NCI-H128 (cell line): ENCODE measurements around the gene DLD.
"Not testable (repeated sequence)": the region's sequence is repeated elsewhere in the genome, so short reads cannot be mapped to it uniquely, and the experiment has no call there.

ENCODE experiments used
- DNase-seq: peaks from one replicate; lab custom pipeline; 2025; ENCODE audit not compliant: unreplicated experiment; lab: John Stamatoyannopoulos, UW

The DLD gene, protein sequence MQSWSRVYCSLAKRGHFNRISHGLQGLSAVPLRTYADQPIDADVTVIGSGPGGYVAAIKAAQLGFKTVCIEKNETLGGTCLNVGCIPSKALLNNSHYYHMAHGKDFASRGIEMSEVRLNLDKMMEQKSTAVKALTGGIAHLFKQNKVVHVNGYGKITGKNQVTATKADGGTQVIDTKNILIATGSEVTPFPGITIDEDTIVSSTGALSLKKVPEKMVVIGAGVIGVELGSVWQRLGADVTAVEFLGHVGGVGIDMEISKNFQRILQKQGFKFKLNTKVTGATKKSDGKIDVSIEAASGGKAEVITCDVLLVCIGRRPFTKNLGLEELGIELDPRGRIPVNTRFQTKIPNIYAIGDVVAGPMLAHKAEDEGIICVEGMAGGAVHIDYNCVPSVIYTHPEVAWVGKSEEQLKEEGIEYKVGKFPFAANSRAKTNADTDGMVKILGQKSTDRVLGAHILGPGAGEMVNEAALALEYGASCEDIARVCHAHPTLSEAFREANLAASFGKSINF

DNA sequence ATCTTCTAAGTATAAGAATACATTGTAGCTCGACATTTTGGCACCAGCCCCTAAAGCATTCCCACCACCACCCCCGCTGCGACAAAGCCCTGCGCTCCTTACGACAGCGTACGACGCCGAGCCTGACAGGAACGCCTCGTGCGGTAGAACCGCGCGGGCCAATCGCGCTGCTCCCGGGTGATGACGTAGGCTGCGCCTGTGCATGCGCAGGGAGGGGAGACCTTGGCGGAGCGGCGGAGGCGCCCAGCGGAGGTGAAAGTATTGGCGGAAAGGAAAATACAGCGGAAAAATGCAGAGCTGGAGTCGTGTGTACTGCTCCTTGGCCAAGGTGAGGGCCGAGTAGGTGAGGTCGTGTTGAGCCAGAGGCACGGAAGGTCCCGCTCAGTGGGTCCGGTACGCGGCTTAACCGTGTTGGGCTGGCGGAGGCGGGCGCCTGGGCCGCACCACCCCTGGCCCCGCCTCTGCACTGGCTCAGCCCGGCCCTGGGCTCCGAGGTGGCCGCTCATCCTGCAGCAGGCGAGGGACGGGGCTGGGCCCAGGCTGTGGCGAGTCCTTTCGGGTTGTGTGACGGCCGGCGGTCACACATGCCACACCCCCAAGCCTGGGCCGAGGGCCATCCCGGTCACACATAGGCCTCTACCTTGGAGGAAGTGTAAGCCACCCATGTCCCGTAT lies at the start of gene DLD:
DLD (plus strand) TSS at position 222 of the 674 bp plus-strand sequence; CDS start at position 290, 68 bp downstream.
- peak; percentile 69 for DNase-seq

DNA sequence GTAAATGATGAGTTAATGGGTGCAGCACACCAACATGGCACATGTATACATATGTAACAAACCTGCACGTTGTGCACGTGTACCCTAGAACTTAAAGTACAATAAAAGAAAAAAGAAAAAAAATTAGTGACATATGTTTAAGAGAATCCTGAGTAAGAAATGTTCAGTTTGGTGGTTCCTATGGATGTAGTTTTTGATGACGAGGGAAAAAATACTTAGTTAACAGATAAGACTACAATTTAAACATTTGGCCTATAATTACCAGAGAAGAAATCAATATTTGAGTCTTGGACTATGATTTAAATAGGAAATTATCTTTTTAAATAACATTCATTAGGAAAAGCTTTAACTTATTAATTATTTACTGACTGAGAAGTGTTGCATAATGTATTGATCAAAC lies 48.8 kb upstream of the DLD start:
- no peak for DNase-seq

DNA sequence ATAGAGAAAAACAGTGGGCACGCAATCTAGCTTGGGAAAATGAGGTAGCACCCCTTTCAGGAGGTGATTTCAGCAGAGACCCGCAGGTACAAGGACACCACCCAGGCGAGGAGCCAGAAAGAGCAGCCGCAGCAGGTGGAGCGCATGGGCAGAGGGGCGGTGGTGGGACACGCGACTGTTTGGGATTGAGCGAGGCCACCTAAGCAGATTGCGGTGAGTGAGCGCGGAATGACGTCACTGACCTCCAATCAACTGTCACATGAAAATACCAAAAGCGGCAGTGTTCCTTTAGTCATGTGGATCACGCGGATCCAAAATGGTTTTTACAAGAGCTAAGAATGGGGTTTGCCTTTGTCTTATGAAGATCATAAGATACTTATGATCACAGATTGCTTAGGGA lies 47.8 kb upstream of the DLD start:
- no peak for DNase-seq

DNA sequence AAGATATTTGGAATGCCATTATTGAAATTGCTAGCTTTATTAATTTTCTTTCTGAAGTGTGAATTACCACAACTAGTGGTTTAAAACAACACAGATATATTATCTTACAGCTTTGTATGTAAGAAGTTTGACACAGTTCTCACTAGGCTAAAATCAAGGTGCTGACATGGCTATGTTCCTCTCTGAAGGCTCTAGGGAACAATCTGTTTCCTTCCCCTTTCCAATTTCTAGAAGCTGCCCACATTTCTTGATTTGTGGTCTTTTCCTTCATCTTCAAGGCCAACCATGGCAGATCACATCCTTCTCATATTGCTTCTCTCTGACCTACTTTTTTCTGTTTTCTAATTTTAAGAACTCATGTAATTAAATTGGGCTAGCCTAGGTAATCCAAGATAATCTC lies 44.7 kb upstream of the DLD start:
- DNase-seq, result no peak

DNA sequence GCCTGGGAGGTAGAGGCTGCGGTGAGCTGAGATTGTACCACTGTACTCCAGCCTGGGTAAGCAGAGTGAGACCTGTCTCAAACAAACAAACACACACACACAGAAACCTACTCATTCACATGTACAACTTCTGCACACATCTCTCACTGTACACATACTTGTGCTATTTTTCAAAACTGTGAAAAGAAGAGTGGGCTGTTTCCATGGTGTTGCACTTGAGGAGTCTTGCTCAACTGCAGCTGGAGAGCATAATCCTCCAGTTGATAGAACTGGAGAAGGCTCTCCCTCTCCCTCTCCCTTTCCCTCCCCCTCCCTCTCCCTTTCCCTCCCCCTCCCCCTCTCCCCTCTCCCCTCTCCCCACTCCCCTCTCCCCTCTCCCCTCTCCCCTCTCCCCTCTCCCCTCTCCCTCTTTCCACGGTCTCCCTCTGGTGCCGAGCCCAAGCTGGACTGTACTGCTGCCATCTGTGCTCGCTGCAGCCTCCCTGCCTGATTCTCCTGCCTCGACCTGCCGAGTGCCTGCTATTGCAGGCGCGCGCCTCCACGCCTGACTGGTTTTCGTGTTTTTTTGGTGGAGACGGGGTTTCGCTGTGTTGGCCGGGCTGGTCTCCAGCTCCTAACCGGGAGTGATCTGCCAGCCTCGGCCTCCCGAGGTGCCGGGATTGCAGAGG lies 43.7 kb upstream of the DLD start:
- DNase-seq, result no peak

DNA sequence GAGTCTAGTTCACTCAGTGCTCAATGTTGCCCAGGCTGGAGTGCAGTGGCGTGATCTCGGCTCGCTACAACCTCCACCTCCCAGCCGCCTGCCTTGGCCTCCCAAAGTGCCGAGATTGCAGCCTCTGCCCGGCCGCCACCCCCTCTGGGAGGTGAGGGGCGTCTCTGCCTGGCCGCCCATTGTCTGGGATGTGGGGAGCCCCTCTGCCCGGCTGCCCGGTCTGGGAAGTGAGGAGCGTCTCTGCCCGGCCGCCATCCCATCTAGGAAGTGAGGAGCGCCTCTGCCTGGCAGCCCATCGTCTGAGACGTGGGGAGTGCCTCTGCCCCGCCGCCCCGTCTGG lies 43.2 kb upstream of the DLD start:
- not testable (repeated sequence) for DNase-seq

DNA sequence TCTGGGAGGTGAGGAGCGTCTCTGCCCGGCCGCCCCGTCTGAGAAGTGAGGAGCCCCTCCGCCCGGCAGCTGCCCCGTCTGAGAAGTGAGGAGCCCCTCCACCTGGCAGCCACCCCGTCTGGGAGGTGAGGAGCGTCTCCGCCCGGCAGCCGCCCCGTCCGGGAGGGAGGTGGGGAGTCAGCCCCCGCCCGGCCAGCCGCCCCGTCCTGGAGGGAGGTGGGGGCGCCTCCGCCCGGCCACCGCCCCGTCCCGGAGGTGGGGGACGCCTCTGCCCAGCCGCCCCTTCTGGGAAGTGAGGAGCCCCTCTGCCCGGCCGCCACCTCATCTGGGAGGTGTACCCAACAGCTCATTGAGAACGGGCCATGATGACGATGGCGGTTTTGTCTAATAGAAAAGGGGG lies 42.8 kb upstream of the DLD start:
- DNase-seq, result not testable (repeated sequence)

DNA sequence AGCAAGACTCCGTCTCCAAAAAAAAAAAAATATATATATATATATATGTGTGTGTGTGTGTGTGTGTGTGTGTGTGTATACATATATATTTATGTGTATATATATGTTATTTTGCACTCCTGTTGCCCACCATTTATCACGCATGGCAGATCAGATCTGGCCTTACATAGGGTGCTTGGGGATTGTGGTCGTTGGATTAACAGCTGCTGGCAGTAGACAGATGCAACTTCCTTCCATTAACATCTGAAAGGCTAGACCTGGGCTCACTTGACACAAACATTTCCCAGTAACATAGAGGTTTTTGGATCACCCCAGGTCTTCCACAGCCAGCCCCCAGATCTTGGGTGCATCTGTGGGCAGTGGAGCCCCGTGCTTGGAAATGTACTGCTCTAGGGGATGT lies 40.8 kb upstream of the DLD start:
- no peak for DNase-seq

DNA sequence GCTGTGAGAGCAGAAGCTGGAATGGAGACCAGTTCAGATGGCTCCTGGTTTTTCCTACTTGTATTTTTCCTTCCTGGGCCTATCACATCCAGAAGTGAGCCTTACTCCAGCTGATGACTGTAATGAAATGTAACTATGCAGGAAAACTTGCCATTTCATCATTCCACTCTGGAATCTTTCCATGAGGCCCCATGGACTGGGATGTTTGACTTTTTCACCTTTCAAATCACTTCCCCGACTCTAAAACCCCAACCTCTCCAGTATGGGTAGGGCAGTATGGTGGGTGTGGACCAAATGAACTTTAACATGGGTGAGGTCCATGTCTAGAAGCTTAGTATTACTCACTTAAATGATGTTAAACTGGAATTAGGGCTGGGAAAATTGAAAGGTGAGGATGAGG lies 40.3 kb upstream of the DLD start:
- no peak for DNase-seq

DNA sequence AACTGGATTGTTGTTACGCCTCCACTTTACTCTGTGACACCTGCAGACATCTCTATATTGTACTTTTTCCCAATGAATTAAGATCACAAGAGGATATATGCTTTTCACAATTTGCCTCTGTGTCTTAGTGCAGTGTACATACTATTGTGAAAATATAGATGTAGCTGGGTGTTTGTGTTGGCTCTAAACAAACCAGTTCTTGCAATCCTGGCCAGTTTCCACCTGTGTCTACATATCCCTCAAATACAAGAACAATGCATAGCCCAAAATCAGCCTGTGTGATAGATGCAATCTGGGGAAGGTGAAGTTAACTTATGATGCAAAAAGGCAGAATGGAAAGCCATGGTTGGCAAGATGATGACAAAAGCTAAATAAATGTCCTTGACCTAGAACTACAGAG lies 36.5 kb upstream of the DLD start:
- no peak for DNase-seq

DNA sequence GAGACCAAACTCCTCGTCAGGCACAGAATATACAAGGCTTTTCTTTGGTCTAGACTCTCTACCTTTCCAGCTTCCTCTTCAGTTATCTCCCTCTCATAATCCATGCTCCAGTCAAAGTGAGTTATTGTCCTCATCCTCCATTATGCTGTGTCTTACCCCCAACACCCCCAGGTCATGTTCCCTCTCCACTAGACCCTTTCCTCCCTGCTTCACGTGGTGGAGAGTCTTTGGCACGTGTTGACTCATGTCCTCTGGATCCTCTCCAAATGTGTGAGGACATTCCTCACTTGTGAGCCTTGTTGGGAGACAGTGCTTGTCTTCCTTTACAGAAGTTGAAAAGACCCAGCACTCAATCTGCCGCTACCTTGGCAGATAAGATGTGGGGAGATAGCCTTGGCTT lies 36.0 kb upstream of the DLD start:
- no peak for DNase-seq

DNA sequence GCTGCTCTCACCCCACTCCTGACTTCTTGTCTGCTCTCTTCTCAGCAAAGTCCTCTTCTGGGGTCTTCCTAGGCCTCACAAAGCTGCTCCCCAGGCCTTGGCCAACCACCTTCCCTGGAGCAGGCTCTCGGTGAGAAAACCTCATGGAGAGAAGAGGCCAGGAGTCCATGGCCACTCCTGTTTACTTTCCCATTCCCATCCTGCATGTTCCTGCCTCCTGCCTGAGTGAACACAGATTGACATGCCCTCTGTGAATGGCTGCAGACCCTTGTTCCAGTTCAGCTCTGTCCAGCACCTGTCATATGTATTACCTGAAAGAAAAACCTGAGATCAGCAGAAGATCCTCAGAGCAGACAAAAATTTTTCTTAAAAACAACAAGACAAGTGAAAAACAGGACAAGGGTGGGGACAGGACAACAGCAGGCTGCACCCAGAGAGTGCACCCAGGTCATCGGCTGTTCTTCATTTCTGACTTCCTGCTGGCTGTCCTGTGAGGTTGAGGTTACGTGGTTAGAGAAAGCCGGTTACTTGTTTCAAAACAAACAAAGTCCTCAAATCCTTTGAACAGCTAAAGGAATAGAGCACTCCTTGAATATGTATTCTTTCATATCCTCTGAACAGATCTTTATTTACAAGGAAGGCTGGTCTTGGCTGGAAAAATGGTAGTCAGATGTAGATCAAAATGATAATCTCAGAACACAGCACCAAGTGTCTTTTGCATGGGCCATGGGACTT lies 34.0 kb upstream of the DLD start:
- no peak for DNase-seq

DNA sequence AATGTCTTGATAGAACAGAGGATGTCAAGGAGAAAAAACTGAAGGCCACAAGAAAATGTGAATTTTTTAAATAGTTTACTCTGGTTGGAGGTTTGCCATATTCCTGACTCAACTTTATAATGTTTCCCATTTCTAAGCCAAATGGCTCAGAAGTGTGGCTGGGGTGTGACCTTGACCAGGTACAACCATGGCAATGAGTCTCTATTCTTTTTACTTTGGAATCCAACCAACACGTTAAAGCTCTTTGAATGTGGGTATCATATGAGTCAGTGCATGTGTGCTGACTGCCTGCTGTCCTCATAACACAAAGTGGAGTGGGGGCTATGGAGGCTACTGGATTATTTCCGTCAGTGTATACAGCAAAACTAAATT lies 33.5 kb upstream of the DLD start:
- DNase-seq, result no peak

DNA sequence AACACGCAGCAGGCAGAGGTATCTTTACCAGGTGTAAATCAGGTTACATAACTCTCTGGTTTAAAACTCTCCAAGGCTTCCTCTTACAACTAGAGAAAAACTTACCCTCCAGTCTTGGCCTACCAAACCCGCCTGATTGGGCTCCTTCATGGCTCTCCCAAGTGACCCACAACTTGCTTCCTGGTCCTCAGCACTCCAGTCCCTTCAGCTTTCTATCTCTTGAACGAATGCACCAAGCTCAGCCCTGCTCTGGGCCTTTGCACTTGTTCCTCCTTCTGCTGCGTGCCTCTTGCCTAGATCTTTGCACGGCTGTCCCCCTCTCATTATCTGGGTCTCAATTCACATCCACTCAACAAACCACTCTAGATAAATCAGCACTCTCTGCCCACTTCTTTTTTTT lies 32.7 kb upstream of the DLD start:
- no peak for DNase-seq

DNA sequence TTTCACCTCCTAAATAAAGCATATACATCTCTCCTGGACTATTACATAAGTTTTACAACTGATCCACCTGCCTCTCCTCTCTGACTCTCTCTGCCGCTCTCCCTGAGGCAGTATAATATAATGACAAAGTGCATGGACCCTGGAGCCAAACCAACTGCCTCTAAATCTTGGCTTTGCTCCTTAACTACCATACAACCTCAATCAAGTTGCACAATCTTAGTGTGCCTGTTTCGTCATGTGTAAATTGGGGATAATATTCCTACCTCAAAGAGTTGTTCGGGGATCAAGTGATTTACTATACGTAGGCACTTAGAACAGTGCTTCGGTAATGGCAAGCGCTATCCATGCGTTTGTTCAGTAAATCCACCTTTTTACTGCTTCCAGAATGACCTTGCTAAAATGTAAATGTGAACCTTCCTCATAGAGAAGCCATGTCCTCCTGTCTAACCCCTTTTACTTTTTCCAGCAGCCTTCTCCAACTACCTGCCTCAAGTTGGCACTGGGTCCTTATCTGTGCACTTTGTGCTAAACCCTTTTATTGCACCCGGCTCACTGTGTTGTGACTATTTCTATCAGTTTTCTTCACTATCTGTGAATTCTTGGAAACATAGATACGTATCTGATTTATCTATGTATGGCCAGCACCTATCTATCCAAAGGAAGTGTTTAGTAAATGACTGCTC lies 30.6 kb upstream of the DLD start:
- no peak for DNase-seq

DNA sequence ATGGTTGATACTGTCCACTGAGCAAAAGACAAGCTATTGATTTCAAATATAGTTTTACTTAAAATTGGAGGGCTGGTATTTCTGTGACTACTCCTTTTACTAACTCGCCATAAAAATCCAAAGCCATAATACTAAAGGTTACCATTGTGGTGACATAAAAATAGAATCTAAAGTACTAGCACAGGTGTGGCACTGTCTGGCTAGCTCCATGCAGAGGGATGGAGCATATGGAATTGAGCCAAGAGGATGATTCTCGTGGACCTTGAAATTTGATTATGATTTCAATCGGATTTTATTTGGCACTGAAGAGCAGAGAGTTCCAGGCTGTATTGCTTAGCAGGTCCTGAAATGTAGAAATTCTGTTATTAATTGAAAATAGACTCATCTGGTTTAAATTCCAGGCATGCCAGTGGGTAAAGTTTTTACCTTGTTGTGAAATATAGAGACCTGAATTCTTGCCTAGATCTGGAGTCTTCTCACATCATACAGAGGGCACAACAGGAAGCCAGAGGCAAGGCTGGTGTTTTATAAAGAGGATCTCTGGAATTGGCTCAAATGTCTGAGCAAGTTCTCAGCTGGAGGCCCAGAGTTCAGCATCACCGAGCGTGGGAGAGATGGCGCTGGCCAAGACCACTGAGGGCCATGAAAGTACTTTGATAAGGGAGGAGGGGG lies 29.9 kb upstream of the DLD start:
- no peak for DNase-seq

DNA sequence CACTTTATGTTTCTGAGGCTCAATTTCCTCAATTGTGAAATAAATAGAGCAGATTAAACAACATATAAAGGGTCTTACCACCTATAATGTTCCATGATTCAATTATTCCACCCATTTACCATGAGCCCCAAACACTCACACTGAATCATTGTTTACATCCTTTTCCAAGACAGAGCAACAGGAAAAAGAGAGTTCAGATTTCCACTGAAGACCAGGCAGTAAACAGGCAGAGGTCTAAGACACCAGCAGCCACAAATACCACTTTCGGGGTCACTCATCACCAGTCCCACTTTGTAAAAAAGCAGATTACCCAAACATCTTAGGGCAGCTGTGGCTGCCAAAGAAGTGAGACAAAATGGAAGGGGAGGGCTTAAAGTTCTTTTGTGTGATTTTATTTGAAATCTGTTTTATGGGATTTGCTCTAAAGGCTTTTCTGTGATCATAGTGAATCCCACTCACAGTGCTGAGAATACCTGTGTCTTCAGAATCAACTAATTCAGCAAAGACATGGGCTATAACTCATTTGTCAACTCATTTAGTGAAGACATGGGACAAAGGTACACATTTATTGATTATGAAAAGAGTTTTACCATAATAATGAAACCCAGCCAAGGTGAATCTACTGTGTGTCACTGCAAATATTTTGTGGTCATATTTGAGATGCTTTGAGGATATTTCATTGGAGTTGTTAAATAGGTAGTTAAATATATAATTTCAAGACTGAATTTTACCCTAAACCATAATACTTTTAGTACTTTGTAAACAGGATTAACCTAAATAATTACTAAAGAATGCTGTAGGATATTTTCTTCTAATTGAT lies 24.8 kb upstream of the DLD start:
- DNase-seq, result no peak

DNA sequence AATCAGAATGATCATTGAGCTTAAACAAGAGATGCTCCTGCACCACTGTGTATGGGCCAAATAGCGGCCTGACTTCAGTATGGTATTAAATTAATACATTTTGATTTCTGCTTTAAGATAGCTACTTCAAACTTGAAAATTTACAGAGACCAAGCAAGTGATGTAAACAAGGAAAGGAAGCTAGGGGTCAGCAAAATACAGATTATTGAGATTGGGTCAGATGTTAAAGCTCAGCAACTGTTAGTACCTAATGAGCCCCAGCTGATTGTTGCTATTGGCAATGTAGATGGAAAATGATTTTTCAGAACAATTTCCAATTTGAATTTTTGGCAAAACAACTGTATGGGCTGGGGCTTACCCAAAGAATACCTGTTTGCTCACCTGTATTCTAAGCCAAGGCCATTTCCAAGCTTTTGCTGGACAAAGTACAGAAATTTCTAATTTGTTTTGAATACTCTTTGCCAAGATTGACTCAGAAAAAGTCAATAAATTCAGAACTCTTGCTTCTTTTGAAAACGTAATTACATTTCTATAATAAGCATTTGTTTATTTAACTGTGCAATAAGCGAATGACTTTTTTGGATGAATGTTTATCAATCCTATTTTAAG lies 23.0 kb upstream of the DLD start:
- no peak for DNase-seq

DNA sequence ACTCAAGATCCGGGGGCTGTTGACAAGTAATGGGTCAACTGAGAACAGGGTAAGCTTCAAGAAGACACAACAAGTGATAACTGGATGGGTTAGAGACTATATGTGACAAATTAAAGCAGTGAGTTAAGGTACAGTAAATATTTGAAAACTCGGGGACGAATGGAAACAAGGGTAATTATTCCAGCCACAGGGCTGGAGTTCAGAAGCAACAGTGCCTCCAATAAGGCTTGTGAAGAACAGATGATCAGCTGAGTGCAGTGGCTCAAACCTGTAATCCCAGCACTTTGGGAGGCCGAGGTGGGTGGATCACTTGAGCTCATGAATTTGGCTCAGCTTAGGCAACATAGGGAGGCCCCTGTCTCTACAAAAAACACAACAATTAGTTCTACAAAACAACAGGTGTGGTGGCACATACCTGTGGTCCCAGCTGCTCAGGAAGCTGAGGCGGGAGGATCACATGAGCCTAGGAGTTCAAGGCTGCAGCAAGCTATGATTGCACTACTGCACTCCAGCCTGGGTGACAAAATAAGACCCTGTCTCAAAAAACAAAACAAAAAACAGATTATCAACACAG lies 20.5 kb upstream of the DLD start:
- no peak for DNase-seq
